ES-I3 (cell line): ENCODE measurements around the gene DPF3.

Experiments used
- H3K36me3 ChIP-seq: 2 replicates; pipeline ENCODE4 v1.6.1; 2013; ENCODE audit warnings: mild to moderate bottlenecking, low read length, control low read depth, moderate library complexity; ENCODE audit not compliant: insufficient read depth
- H3K4me1 ChIP-seq: 2 replicates; pipeline ENCODE4 v1.6.1; 2013; ENCODE audit warnings: mild to moderate bottlenecking, control low read depth, low read length; ENCODE audit not compliant: insufficient read depth
- H3K9ac ChIP-seq: 2 replicates; pipeline ENCODE4 v1.6.1; 2013; ENCODE audit warnings: low read depth, mild to moderate bottlenecking, low read length, moderate library complexity
- H3K9me3 ChIP-seq: 2 replicates; pipeline ENCODE4 v1.6.1; 2013; ENCODE audit warnings: mild to moderate bottlenecking, low read length, moderate library complexity; ENCODE audit not compliant: control insufficient read depth, insufficient read depth

DPF3 gene

DNA sequence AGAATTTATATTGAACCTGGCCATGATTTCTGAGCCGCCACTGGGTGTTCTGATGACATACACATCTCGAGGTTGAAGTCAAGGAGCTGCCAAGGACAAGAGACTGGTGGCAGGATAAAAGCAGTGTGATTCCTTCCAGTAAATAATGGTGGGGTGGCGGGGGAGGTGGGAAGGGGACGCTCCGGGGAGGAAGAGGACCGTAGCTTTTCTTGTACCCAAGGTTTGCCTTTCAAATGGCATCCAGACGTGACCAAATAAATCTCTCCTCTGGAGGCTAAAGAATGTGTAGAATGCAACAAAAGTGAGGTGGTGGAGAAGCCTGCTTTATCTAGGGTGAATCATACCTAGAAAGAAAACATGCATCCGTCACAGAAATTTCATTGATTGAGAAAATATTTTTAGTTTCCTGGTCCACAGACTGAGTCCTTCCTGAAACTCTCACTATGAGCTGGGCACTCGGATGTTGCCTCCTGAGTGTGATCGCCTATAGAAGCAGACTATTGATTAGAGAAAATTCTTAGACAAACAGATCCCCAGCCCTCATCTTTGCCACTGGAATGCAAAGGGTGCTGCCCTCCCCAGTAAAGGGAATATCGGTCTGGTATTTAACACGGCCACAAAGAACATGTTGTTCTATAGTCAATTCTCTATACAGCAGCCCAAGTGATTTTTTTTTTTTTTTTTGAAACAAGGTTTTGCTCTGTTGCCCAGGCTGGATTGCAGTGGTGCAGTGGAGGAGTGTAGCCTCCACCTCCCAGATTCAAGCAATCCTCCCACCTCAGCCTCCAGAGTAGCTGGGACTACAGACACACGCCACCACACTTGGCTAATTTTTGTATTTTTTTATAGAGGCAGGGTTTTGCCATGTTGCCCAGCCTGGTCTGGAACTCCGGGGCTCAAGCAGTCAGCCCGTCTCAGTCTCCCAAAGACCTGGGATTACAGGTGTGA, 112.1 kb downstream of the DPF3 start:
- Histone ChIP-seq H3K4me1 (0 out of 2 replicates have a peak, but pooled peaks cover 4% of the 10 kb centered on the region), H3K36me3 (no peaks in the 10 kb centered on the region), H3K9me3 (peaks cover 7% of the 10 kb centered on the region), H3K9ac (no peak overlapping the region)

GRCh38 chr14:72780751-72781150, 113.2 kb downstream of the DPF3 start:
- peaks cover 7% of the 10 kb centered on the region for H3K9me3 ChIP-seq
- H3K4me1 ChIP-seq: 0 out of 2 replicates have a peak, but pooled peaks cover 4% of the 10 kb centered on the region
- no peak overlapping the region for H3K9ac ChIP-seq
- no peaks in the 10 kb centered on the region for H3K36me3 ChIP-seq

DNA sequence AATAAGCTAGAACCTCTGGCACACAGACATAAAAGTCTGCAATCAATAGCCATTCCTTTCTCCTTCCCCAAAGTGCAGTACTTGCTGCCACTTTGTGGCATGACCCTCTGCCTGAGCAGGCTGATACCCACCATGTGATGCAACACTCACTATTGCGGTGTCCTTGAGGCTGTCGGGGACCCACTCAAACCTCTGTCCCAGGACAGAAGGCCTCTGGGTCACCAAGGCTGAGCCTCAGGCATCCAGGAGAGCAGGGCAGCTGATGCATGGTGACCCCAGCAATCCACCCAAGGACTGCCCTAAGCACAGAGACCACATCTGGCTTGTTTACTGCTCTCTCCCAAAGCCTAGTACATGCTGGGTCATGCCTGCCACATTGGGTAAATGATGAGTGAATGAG, 114.2 kb downstream of the DPF3 start:
- 0 out of 2 replicates have a peak, but pooled peaks cover 4% of the 10 kb centered on the region for H3K4me1 ChIP-seq
- no peaks in the 10 kb centered on the region for H3K36me3 ChIP-seq
- no peak overlapping the region for H3K9ac ChIP-seq
- peaks cover 7% of the 10 kb centered on the region for H3K9me3 ChIP-seq

DNA sequence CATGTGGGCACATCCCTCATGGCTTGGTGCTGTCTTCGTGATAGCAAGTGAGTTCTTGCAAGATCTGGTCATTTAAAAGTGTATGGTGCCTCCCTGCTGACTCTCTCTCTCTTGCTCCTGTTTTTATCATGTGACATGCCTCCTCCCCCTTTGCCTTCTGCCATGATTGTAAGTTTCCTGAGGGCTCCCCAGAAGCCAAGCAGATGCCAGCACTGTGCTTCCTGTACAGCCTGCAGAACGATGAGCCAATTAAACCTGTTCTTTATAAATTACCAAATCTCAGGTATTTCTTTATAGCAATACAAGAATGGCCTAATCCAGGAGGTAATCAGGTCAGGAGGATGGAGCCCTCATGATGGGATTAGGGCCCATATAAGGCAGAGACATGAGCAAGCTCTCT, 116.3 kb downstream of the DPF3 start:
- H3K9ac ChIP-seq: no peak overlapping the region
- 0 out of 2 replicates have a peak, but pooled peaks cover 4% of the 10 kb centered on the region for H3K4me1 ChIP-seq
- no peaks in the 10 kb centered on the region for H3K36me3 ChIP-seq
- peaks cover 7% of the 10 kb centered on the region for H3K9me3 ChIP-seq

GRCh38 chr14:72776701-72777261, 117.1 kb downstream of the DPF3 start:
- H3K9me3 ChIP-seq: peaks cover 7% of the 10 kb centered on the region
- no peaks in the 10 kb centered on the region for H3K36me3 ChIP-seq
- no peak overlapping the region for H3K9ac ChIP-seq
- H3K4me1 ChIP-seq: 0 out of 2 replicates have a peak, but pooled peaks cover 2% of the 10 kb centered on the region

GRCh38 chr14:72775923-72776554, 117.9 kb downstream of the DPF3 start:
- H3K9ac ChIP-seq: no peak overlapping the region
- no peaks in the 10 kb centered on the region for H3K36me3 ChIP-seq
- H3K4me1 ChIP-seq: no peaks in the 10 kb centered on the region
- H3K9me3 ChIP-seq: peaks cover 7% of the 10 kb centered on the region

DNA sequence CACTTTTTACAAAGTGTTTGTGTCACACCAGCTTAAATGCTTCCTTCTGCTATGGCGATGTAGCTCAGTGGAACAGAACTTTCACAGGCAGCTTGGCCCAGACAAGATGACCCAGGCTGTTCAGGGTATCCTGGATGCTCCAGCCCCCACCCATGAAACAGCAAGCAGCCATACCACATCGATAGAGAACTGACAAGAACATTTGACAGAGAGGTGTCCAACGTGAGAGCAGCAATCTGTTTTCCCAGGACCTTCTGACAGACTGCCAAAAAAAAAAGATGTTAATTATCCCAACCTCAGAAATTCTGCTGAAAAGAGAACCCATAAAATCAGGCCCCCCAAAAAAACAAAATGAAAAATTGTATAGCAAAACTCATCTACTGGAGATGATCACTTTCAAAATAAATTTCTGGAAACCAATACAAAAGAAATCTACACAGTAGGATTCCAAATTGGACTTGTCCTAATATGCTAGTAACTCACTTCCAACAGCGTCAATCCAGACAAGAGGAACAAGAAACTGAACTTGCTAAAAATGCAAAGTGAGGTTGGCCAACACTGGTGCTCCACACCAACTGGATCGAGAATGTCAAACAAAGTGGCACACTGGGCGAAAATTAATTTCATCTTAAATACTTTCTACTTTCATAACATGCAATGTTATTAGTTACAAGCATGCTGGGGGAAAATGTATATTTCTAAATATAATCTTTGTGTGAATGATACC, 118.8 kb downstream of the DPF3 start:
- Histone ChIP-seq H3K9ac (no peak overlapping the region), H3K4me1 (no peaks in the 10 kb centered on the region), H3K36me3 (no peaks in the 10 kb centered on the region), H3K9me3 (peaks cover 7% of the 10 kb centered on the region)

DNA sequence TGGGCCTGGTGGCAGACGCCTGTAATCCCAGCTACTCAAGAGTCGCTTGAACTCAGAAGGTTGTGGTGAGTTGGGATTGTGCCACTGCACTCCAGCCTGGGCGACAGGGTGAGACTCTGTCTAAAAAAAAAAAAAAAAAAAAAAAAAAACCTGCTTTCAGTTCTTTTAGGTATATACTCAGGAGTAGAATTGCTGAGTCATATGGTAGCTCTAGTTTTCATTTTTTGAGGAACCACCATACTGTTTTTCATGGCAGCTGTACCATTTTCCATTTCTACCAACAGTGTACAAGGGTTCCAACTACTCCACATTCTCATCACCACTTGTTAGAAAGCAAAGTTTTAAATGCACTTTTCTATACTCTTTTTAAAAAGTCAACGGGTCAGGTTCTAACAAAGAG, 119.8 kb downstream of the DPF3 start:
- H3K9ac ChIP-seq: no peak overlapping the region
- H3K36me3 ChIP-seq: no peaks in the 10 kb centered on the region
- no peaks in the 10 kb centered on the region for H3K4me1 ChIP-seq
- H3K9me3 ChIP-seq: peaks cover 7% of the 10 kb centered on the region

- Histone ChIP-seq H3K9me3 (peaks cover 3% of the 10 kb centered on the region; the same call in 1 of the 2 replicates), H3K9ac (no peak overlapping the region), H3K36me3 (no peaks in the 10 kb centered on the region), H3K4me1 (no peaks in the 10 kb centered on the region)
Measured at GRCh38 chr14:72771561-72771960, 122.3 kb downstream of the DPF3 start.

- Histone ChIP-seq H3K4me1 (no peaks in the 10 kb centered on the region), H3K9me3 (peaks cover 3% of the 10 kb centered on the region; the same call in 1 of the 2 replicates), H3K36me3 (no peaks in the 10 kb centered on the region), H3K9ac (no peak overlapping the region)
Measured at GRCh38 chr14:72766296-72766695, 127.6 kb downstream of the DPF3 start.

- H3K36me3 ChIP-seq: no peaks in the 10 kb centered on the region
- H3K4me1 ChIP-seq: no peaks in the 10 kb centered on the region
- H3K9me3 ChIP-seq: peaks cover 12% of the 10 kb centered on the region; the same call in 1 of the 2 replicates
- no peak overlapping the region for H3K9ac ChIP-seq
Measured at GRCh38 chr14:72763892-72764291, 130.0 kb downstream of the DPF3 start.

GRCh38 chr14:72759670-72760069, 134.2 kb downstream of the DPF3 start:
- H3K4me1 ChIP-seq: no peaks in the 10 kb centered on the region
- peaks cover 9% of the 10 kb centered on the region; the same call in 1 of the 2 replicates for H3K9me3 ChIP-seq
- no peaks in the 10 kb centered on the region for H3K36me3 ChIP-seq
- H3K9ac ChIP-seq: no peak overlapping the region

DNA sequence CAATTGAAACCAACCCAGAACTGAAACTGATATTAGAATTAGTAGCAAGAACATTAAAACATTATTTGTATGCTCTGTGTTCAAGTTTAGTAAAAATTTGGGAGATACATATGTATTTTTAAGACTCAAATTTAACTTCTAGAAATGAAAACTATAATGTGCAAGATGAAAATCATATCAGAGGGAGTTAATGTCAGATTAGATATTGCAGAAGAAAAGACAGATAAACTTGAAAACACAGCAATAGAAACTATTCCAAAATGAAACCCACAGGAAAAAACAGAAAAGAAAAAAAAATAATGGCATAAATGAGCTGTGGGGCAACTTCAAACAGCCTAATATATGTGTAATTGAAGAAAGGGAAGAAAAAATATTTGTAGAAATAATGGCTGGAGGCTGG, 134.9 kb downstream of the DPF3 start:
- no peaks in the 10 kb centered on the region for H3K36me3 ChIP-seq
- H3K4me1 ChIP-seq: no peaks in the 10 kb centered on the region
- H3K9ac ChIP-seq: no peak overlapping the region
- peaks cover 9% of the 10 kb centered on the region; the same call in 1 of the 2 replicates for H3K9me3 ChIP-seq

- H3K36me3 ChIP-seq: no peaks in the 10 kb centered on the region
- H3K4me1 ChIP-seq: no peaks in the 10 kb centered on the region
- H3K9ac ChIP-seq: no peak overlapping the region
- peaks cover 9% of the 10 kb centered on the region; the same call in 1 of the 2 replicates for H3K9me3 ChIP-seq
Measured at GRCh38 chr14:72758420-72758819, 135.5 kb downstream of the DPF3 start.
